ENCODE data around the gene NXPH2. TPM values are rescaled to one million over a fixed set of nuclear protein-coding genes. Genes with fewer than 3 reads are reported as not detected.

The NXPH2 gene
- total RNA-seq, 1 experiment from 2014 or later = not detected

DNA sequence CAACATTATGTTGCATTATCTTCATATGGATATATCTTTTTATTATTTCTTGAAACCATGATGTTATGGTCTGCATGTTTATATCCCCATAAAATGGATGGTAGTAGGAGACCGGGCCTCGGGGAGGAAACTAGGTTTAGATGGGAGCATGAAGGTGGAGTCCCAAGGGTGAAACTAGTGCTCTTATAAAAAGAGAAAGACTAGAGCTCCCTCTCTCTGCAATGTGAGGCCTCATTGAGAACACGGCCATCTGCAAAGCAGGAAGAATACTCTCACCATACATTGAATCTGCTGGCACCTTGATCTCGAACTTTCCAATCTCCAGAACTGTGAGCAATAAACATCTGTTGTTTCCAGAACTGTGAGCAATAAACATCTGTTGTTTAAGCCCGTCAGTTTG is 64.0 kb downstream of the NXPH2 start:
- no peak for DNase-seq (ENCODE audit: low spot score)
- in situ Hi-C loops (cut with HindIII; ENCODE audit: low sequenced_read_pairs) = no loop called here

- in situ Hi-C loops (cut with HindIII; ENCODE audit: low sequenced_read_pairs) = no loop called here
- DNase-seq (ENCODE audit: low spot score) = no peak
These were observed 66.7 kb downstream of the NXPH2 start for GRCh38 chr2:138713504-138713903.

GRCh38 chr2:138713069-138713496 is 67.1 kb downstream of the NXPH2 start:
- DNase-seq (ENCODE audit: low spot score) = no peak
- in situ Hi-C loops (cut with HindIII; ENCODE audit: low sequenced_read_pairs) = no loop called here

GRCh38 chr2:138712212-138712979 is 67.8 kb downstream of the NXPH2 start:
- in situ Hi-C loops (cut with HindIII; ENCODE audit: low sequenced_read_pairs) = no loop called here
- DNase-seq (ENCODE audit: low spot score) = no peak

GRCh38 chr2:138711812-138712211 is 68.4 kb downstream of the NXPH2 start:
- in situ Hi-C loops (cut with HindIII; ENCODE audit: low sequenced_read_pairs) = no loop called here

GRCh38 chr2:138708682-138709241 is 71.4 kb downstream of the NXPH2 start:
- DNase-seq (ENCODE audit: low spot score) = no peak
- in situ Hi-C loops (cut with HindIII; ENCODE audit: low sequenced_read_pairs) = no loop called here

More at GRCh38 chr2:138711812-138712211, 68.4 kb downstream of the NXPH2 start:
- DNase-seq (ENCODE audit: low spot score) = no peak

GRCh38 chr2:138707392-138708074 is 72.7 kb downstream of the NXPH2 start:
- DNase-seq (ENCODE audit: low spot score) = no peak
- in situ Hi-C loops (cut with HindIII; ENCODE audit: low sequenced_read_pairs) = no loop called here

GRCh38 chr2:138703242-138703641 is 76.9 kb downstream of the NXPH2 start:
- in situ Hi-C loops (cut with HindIII; ENCODE audit: low sequenced_read_pairs) = no loop called here
- DNase-seq (ENCODE audit: low spot score) = no peak

GRCh38 chr2:138700716-138701115 is 79.5 kb downstream of the NXPH2 start:
- in situ Hi-C loops (cut with HindIII; ENCODE audit: low sequenced_read_pairs) = no loop called here
- DNase-seq (ENCODE audit: low spot score) = peak; percentile 4

DNA sequence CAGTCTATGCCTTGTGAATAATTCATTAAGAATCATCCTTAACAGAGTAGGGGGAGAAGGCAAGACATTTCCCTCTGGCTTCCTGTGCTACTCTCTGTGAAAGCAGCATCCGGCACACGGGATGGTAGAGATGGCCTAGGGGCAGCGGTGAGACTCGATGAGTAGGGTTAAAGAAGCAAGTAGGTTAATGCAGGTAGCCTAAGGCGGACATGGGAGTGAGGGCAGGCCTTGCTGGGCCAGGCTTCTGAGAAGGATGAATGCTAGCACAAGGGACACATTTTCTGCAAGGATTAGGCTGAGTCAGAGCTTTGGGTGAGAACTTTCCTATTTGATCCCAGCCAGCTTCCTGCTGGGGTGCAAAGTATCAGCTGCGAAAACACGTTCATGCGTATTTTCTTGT is 80.8 kb downstream of the NXPH2 start:
- in situ Hi-C loops (cut with HindIII; ENCODE audit: low sequenced_read_pairs) = no loop called here

DNA sequence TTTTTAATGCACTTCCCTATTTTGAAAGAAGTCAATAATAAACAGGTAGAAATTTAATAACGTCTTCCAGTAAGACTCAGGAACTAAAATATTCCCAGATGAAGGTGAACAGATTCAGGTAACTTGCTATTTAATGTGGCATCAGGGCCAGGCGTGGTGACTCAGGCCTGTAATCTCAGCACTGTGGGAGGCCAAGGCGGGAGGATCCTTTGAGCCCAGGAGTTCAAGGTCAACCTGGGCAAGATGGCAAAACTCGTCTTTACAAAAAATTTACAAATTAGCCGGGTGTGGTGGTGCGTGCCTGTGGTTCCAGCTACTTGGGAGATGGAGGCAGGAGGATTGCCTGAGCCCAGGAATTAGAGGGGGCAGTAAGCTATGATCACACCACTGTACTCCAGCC is 81.8 kb downstream of the NXPH2 start:
- no peak for DNase-seq (ENCODE audit: low spot score)
- in situ Hi-C loops (cut with HindIII; ENCODE audit: low sequenced_read_pairs) = no loop called here

More for the DNA sequence above, 80.8 kb downstream of the NXPH2 start:
- no peak for DNase-seq (ENCODE audit: low spot score)

DNA sequence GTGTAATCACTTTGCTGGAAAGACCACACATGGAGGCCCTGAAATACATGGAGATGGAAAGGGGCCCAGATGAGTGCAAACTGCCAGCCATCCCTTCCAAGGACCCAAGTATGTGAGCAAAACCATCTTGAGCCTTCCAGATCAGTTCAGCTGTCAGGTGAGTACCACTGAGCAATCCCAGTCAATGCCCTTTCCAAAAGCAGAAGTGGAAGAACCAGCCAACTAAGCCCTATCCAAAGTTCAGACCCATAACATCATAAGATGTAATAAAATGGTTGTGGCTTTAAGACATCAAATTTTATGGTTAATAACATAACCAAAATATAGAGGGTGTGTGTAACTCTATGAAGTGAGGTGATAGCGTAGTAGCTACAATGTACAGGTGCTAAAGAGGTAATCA is 88.5 kb downstream of the NXPH2 start:
- no peak for DNase-seq (ENCODE audit: low spot score)
- in situ Hi-C loops (cut with HindIII; ENCODE audit: low sequenced_read_pairs) = no loop called here

- no peak for DNase-seq (ENCODE audit: low spot score)
- in situ Hi-C loops (cut with HindIII; ENCODE audit: low sequenced_read_pairs) = no loop called here
These were observed 90.5 kb downstream of the NXPH2 start for GRCh38 chr2:138689705-138690104.

DNA sequence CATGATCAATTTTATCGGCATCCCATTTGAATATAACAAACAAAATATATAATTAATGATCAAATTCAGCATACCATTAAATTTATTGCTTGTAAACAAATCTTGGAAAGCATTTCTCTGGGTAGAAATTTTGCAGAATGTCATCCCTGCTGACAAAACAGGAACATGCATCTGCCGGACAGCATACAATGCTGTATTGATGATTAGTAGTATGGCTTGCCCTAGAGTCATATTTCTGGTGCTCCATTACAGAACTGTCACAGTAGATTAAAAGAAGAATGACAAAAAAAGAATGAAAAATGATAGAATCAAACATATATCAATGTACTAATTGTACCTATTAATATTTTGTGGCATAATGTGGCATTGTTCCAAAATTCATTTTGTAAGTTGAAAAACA is 98.0 kb downstream of the NXPH2 start:
- in situ Hi-C loops (cut with HindIII; ENCODE audit: low sequenced_read_pairs) = no loop called here
- no peak for DNase-seq (ENCODE audit: low spot score)

- in situ Hi-C loops (cut with HindIII; ENCODE audit: low sequenced_read_pairs) = no loop called here
- no peak for DNase-seq (ENCODE audit: low spot score)
These were observed 103.0 kb downstream of the NXPH2 start for GRCh38 chr2:138677221-138677620.

DNA sequence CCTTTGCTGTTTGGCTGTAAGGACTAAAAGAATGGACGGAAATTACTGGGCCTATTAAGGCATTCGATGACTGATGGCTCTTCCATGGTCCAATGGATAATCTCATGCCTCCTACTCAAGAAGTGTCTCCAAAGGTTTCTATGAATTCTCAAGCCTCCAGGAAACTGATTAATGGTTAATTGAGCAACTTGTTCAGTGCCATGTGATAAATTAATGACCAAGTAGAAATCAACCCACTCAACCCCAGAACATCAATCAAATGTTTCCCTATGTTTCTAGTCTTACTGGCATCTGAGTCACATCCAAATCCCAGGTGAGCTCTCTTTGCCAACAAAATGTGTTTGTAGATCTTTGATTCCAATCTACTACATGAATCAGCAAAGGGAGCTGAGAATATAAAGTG is 103.6 kb downstream of the NXPH2 start:
- no peak for DNase-seq (ENCODE audit: low spot score)
- in situ Hi-C loops (cut with HindIII; ENCODE audit: low sequenced_read_pairs) = no loop called here

DNA sequence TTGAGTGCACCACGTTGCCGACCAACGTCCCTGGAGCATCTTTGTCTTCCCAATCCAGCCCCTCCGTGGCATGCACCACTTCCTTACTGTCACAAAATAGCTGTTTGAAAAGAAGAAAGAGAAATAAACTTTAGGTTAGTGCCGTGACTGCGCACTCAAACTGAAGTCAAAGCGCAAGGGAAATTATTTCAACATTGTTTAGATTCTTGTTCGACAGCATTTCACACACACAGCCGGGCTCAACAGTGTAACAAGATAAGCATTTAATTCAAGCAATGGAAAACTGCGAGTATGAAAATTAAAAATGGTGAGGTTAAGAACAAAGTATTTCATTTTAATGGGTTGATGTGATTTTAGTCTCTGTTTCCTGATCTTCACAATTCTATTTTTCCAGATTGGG is 108.6 kb downstream of the NXPH2 start:
- DNase-seq (ENCODE audit: low spot score) = no peak
- in situ Hi-C loops (cut with HindIII; ENCODE audit: low sequenced_read_pairs) = no loop called here

GRCh38 chr2:138670734-138671133 is 109.5 kb downstream of the NXPH2 start:
- no peak for DNase-seq (ENCODE audit: low spot score)
- in situ Hi-C loops (cut with HindIII; ENCODE audit: low sequenced_read_pairs) = no loop called here

DNA sequence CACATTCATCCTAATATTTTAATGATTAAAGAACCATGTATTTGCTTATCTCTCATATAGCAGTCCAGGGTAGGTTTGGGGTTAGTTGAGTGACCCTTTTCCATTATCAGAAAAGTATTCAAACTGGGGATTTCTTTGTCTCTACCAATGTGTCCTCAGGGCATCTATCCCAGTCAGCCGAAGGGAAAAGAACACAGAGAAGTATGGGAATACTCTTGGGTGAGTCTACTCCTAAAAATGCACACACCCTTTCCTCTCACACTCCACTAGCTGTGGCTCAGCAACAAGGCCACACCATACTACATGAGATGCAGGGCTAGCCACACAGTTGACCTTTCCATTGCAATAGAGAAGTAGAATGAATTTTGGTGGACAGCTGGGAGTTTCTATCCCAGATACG is 114.3 kb downstream of the NXPH2 start:
- in situ Hi-C loops (cut with HindIII; ENCODE audit: low sequenced_read_pairs) = no loop called here
- no peak for DNase-seq (ENCODE audit: low spot score)

GRCh38 chr2:138658187-138658894 is 121.8 kb downstream of the NXPH2 start:
- in situ Hi-C loops (cut with HindIII; ENCODE audit: low sequenced_read_pairs) = no loop called here
- no peak for DNase-seq (ENCODE audit: low spot score)

Data from G401 (cell line).